GM23248 (cell line): ENCODE results near the gene MYPOP. TPM values are rescaled to one million over a fixed set of nuclear protein-coding genes. Genes with fewer than 3 reads are reported as not detected.

Experiments used
- DNase-seq: peaks from one replicate; pipeline ENCODE4 v3.0.0-alpha.2; 2015
- H2AFZ ChIP-seq: fragments of 200-600 bp; sonication (generic); 2 replicates; pipeline ENCODE4 v1.6.1; 2016; ENCODE audit warnings: antibody characterized with exemption
- H3F3A ChIP-seq: fragments of 200-600 bp; sonication (generic); 2 replicates; pipeline ENCODE4 v1.6.1; 2016; ENCODE audit warnings: mild to moderate bottlenecking, antibody characterized with exemption, mixed run types; ENCODE audit not compliant: insufficient read depth
- H3K27ac ChIP-seq: fragments of 200-600 bp; sonication (generic); 2 replicates; pipeline ENCODE4 v1.5.1; 2016; ENCODE audit warnings: mild to moderate bottlenecking
- H3K27me3 ChIP-seq: fragments of 200-600 bp; sonication (generic); replicated peaks from 2 replicates; pipeline ENCODE4 v1.6.1; 2016; ENCODE audit warnings: mild to moderate bottlenecking; ENCODE audit not compliant: insufficient read depth
- H3K36me3 ChIP-seq: fragments of 200-600 bp; sonication (generic); 2 replicates; pipeline ENCODE4 v1.6.1; 2016; ENCODE audit warnings: low read depth, mild to moderate bottlenecking
- H3K4me1 ChIP-seq: fragments of 200-600 bp; sonication (generic); 2 replicates; pipeline ENCODE4 v1.6.1; 2016; ENCODE audit warnings: mild to moderate bottlenecking; ENCODE audit not compliant: insufficient read depth
- H3K4me2 ChIP-seq: fragments of 200-600 bp; sonication (generic); one replicate; pipeline ENCODE4 v1.6.1; 2016; ENCODE audit warnings: mild to moderate bottlenecking; ENCODE audit not compliant: unreplicated experiment
- H3K4me3 ChIP-seq: fragments of 200-600 bp; sonication (generic); 2 replicates; pipeline ENCODE4 v1.5.1; 2016; ENCODE audit warnings: mild to moderate bottlenecking
- H3K79me2 ChIP-seq: fragments of 200-600 bp; sonication (generic); 2 replicates; pipeline ENCODE4 v1.6.1; 2016; ENCODE audit warnings: mild to moderate bottlenecking; ENCODE audit not compliant: insufficient read depth
- H3K9ac ChIP-seq: fragments of 200-600 bp; sonication (generic); 2 replicates; pipeline ENCODE4 v1.6.1; 2016; ENCODE audit warnings: mild to moderate bottlenecking
- H3K9me2 ChIP-seq: fragments of 200-600 bp; sonication (generic); 2 replicates; pipeline ENCODE4 v1.6.1; 2016; ENCODE audit warnings: mixed run types, mild to moderate bottlenecking, moderate library complexity; ENCODE audit not compliant: insufficient read depth
- H3K9me3 ChIP-seq: fragments of 200-600 bp; sonication (generic); one replicate; pipeline ENCODE4 v1.6.1; 2017; ENCODE audit warnings: low read depth
- H4K20me1 ChIP-seq: fragments of 200-600 bp; sonication (generic); 2 replicates; pipeline ENCODE4 v1.6.0; 2016; ENCODE audit not compliant: insufficient read depth
- EZH2 ChIP-seq: fragments of 200-600 bp; sonication (generic); IDR thresholded peaks from 2 replicates; pipeline ENCODE4 v1.6.1; 2018; ENCODE audit warnings: antibody characterized with exemption, mild to moderate bottlenecking; ENCODE audit not compliant: insufficient read depth, poor library complexity, severe bottlenecking
- EZH2phosphoT487 ChIP-seq: fragments of 200-600 bp; sonication (generic); IDR thresholded peaks from 2 replicates; pipeline ENCODE4 v1.6.1; 2018; ENCODE audit warnings: antibody characterized with exemption, moderate library complexity, mild to moderate bottlenecking, low read depth; ENCODE audit not compliant: insufficient read depth
- WGBS, 2 experiments: methylation state at CpG; one replicate each; pipeline ENCODE4 v1.1.6; 2015 to 2017; ENCODE audit warnings: low lambda C conversion rate in 2 of 2, low coverage in 1 of 2; ENCODE audit errors: missing lambda C conversion rate in 2 of 2; 5-methylcytosine and 5-hydroxymethylcytosine counted together
- in situ Hi-C: fragments of 300-500 bp; cut with MboI; formaldehyde crosslinking; loops from 2 replicates; pipeline ENCODE4 v1.15.0; 2020
- polyA plus RNA-seq: library from polyadenylated mRNA; unstranded; fragments of >200 nt; fragmentation: Nextera tagmentation; extraction: Ambion mirVana; gene quantifications from 2 replicates; pipeline ENCODE4 v1.2.1, GENCODE V29; 2016
- total RNA-seq: library from RNA; depleted of rRNA; stranded (reverse); fragments of >200 nt; shearing (Covaris generic); gene quantifications from 2 replicates; pipeline ENCODE4 v1.2.3, GENCODE V29; 2014

Gene MYPOP
- total and polyA plus RNA-seq, 2 experiments from 2014 or later: 1.6 to 3.5 TPM

- no peak for TF ChIP-seq EZH2phosphoT487
- TF ChIP-seq EZH2: no peak
- 0 out of 2 replicates have a peak, but pooled peaks cover 4% of the 10 kb centered on the region for H3K4me1 ChIP-seq
- H3K4me2 ChIP-seq: no peak overlapping the region
- H3K27ac ChIP-seq: no peak overlapping the region
- no peaks in the 10 kb centered on the region for H3K9me2 ChIP-seq
- in situ Hi-C loops: no loop called here
- peaks cover 8% of the 10 kb centered on the region for H3K79me2 ChIP-seq
- H3K27me3 ChIP-seq: 0 out of 2 replicates have a peak, but pooled peaks cover 6% of the 10 kb centered on the region
- no peak overlapping the region for H3K9ac ChIP-seq
- no peaks in the 10 kb centered on the region for H3K36me3 ChIP-seq
- H2AFZ ChIP-seq: peak overlapping the region; percentile 63; the same call in 1 of the 2 replicates
- 36 to 53% methylated on average over 3 of the region's 3 CpGs for WGBS, 2 experiments
- no peaks in the 10 kb centered on the region for H4K20me1 ChIP-seq
- peak; percentile 74 for DNase-seq
- H3F3A ChIP-seq: peaks cover 9% of the 10 kb centered on the region; the same call in 1 of the 2 replicates
- H3K4me3 ChIP-seq: no peak overlapping the region
- H3K9me3 ChIP-seq: no peaks in the 10 kb centered on the region
Observed at GRCh38 chr19:45906221-45906620, 3.8 kb upstream of the MYPOP start.

DNA sequence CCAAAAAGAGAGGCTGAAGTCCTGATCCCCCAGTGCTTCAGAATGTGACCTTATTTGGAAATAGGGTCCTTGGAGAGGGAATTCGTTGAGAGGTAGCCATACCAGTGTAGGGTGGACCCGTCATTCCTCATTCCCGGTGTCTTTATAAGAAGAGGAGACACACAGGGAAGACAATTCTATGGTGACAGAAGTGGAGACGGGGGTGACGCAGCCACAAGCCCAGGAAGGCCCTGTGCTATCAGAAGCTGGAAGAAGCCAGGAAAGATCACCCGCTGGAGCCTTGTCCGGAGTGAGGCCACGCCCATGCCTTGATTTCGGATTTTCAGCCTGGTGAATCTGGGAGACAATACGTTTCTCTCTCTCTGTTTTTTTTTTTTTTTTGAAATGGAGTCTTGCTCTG is 2.6 kb upstream of the MYPOP start:
- Histone ChIP-seq H3K9me2 (no peaks in the 10 kb centered on the region), H3K9ac (no peak overlapping the region), H4K20me1 (no peaks in the 10 kb centered on the region), H3K4me2 (no peak overlapping the region), H3K27ac (no peak overlapping the region), H3F3A (peaks cover 9% of the 10 kb centered on the region; the same call in 1 of the 2 replicates), H3K9me3 (no peaks in the 10 kb centered on the region), H3K4me1 (peaks cover 9% of the 10 kb centered on the region; the same call in 1 of the 2 replicates), H3K79me2 (peaks cover 21% of the 10 kb centered on the region), H3K4me3 (no peak overlapping the region), H2AFZ (no peak overlapping the region), H3K27me3 (no peaks in the 10 kb centered on the region), H3K36me3 (no peaks in the 10 kb centered on the region)
- TF ChIP-seq EZH2: no peak
- no peak for TF ChIP-seq EZH2phosphoT487
- DNase-seq: no peak
- 68 to 70% methylated on average over 10 of the region's 10 CpGs for WGBS, 2 experiments
- in situ Hi-C loops: no loop called here

GRCh38 chr19:45902651-45903625 is 525 bp upstream of the MYPOP start:
- peaks cover 22% of the 10 kb centered on the region for H3K79me2 ChIP-seq
- H3F3A ChIP-seq: peaks cover 9% of the 10 kb centered on the region; the same call in 1 of the 2 replicates
- H3K27me3 ChIP-seq: no peaks in the 10 kb centered on the region
- H3K27ac ChIP-seq: peak overlapping the region; percentile 28; the same call in 1 of the 2 replicates
- peak overlapping the region; percentile 81 for H3K4me3 ChIP-seq
- no peaks in the 10 kb centered on the region for H4K20me1 ChIP-seq
- H3K4me1 ChIP-seq: peaks cover 9% of the 10 kb centered on the region; the same call in 1 of the 2 replicates
- 3% methylated on average over 61 to 63 of the region's 73 CpGs for WGBS, 2 experiments
- TF ChIP-seq EZH2phosphoT487 (no peak), EZH2 (no peak)
- H3K9me3 ChIP-seq: no peaks in the 10 kb centered on the region
- no peaks in the 10 kb centered on the region for H3K9me2 ChIP-seq
- peak overlapping the region; percentile 66 for H3K4me2 ChIP-seq
- H2AFZ ChIP-seq: peak overlapping the region; percentile 89
- DNase-seq: peak; percentile 98
- in situ Hi-C loops: no loop called here
- no peaks in the 10 kb centered on the region for H3K36me3 ChIP-seq
- peak overlapping the region; percentile 81 for H3K9ac ChIP-seq

DNA sequence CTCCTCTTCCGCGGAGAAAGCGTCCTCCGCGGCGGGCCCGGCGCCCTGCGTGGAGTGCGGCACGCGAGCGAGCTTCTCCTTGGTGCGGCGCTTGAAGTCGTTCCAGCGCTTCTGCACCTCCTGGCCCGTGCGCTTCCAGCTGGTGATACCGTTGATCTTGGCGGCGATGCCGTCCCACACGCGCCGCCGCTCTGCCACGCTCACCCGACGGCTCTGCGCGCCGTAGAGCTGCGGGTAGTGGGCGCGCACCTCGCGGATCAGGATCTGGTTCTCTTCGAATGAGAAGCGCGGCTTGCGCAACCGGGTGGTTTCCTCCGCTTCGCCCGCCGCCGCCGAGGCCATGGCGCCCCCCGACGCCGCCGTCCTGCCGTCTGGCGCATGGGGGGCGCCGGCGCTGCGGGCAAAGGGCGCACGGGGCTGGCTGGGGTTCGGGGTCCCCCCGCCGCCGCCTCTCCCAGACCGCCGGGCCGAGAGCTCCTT is 941 bp downstream of the MYPOP start:
- peaks cover 7% of the 10 kb centered on the region; the same call in 1 of the 2 replicates for H3K4me1 ChIP-seq
- in situ Hi-C loops: no loop called here
- peaks cover 6% of the 10 kb centered on the region; the same call in 1 of the 2 replicates for H3F3A ChIP-seq
- no peaks in the 10 kb centered on the region for H4K20me1 ChIP-seq
- H3K9me3 ChIP-seq: no peaks in the 10 kb centered on the region
- H3K27ac ChIP-seq: no peak overlapping the region
- no peaks in the 10 kb centered on the region; the same call in 1 of the 2 replicates for H3K36me3 ChIP-seq
- peak overlapping the region; percentile 87 for H3K4me2 ChIP-seq
- peak; percentile 80 for DNase-seq
- peak overlapping the region; percentile 89 for H2AFZ ChIP-seq
- H3K79me2 ChIP-seq: peaks cover 22% of the 10 kb centered on the region
- no peaks in the 10 kb centered on the region for H3K9me2 ChIP-seq
- H3K27me3 ChIP-seq: no peaks in the 10 kb centered on the region
- TF ChIP-seq EZH2 (no peak), EZH2phosphoT487 (no peak)
- H3K9ac ChIP-seq: peak overlapping the region; percentile 81
- WGBS, 2 experiments: 4 to 7% methylated on average over 39 to 60 of the region's 69 CpGs
- peak overlapping the region; percentile 81 for H3K4me3 ChIP-seq
